ENCODE results near the gene NEK11. TPM values are rescaled to one million over a fixed set of nuclear protein-coding genes. Genes with fewer than 3 reads are reported as not detected.

NEK11 gene
- total and polyA plus RNA-seq, 9 of the 15 experiments (the other 6 are each of a cell fraction or from before 2014, with no cell fraction given), result 0.28 to 1.5 (median 0.87) TPM

- TF ChIP-seq NEUROD1 (IDR thresholded peaks at IDR 0.05; ENCODE audit: borderline replicate concordance, low read depth, low read length, partially characterized antibody) (no peak), FOXO4 (CRISPR knock-in tag; IDR thresholded peaks at IDR 0.05) (no peak), HNRNPK (IDR thresholded peaks at IDR 0.05; ENCODE audit: low read depth, low read length, poor library complexity, severe bottlenecking) (no peak), PHF21A (IDR thresholded peaks at IDR 0.05; ENCODE audit: borderline replicate concordance, low read depth) (no peak), CEBPG (CRISPR knock-in tag; IDR thresholded peaks at IDR 0.05) (no peak), CEBPG (tag; conservative IDR thresholded peaks at IDR 0.05 in 1 of 2, IDR thresholded peaks at IDR 0.05 in 1 of 2) (peak in 1 of 2 experiments; percentile 35; a peak in 1 of 4 replicates), FOXK1 (CRISPR knock-in tag; IDR thresholded peaks at IDR 0.05; ENCODE audit: borderline replicate concordance) (no peak), ZNF232 (CRISPR knock-in tag; IDR thresholded peaks at IDR 0.05) (no peak), PBX2 (CRISPR knock-in tag; IDR thresholded peaks at IDR 0.05; ENCODE audit: low read depth) (no peak), PBX2 (tag; conservative IDR thresholded peaks at IDR 0.05; ENCODE audit: low read depth) (peak; percentile 68)
- intact Hi-C loops (cut with micrococcal nuclease), result no loop called here
These were observed 120.9 kb downstream of the NEK11 start for GRCh38 chr3:131147534-131147933.

More at GRCh38 chr3:131147534-131147933, 120.9 kb downstream of the NEK11 start:
- DNase-seq (ENCODE audit: extremely low read depth in 1 of 4, low spot score in 3 of 4), result no peak
- CTCF ChIA-PET (ENCODE audit: low intra/inter-chr PET ratio), result no interaction called here
- BruUV-seq (replicated peaks), result no TSS peak
- no peak for FAIRE-seq
- ATAC-seq, result no peak
- H3K9me1 ChIP-seq (ENCODE audit: control insufficient read depth, insufficient read depth, low read length), result no peaks in the 10 kb centered on the region
- H3K27ac ChIP-seq (ENCODE audit: extremely low read depth, low read depth, low read length), result no peak overlapping the region
- H3K27me3 ChIP-seq (ENCODE audit: control insufficient read depth in 2 of 2, insufficient read depth in 2 of 2, low read length in 2 of 2), result no peaks in the 10 kb centered on the region
- 6% methylated on average over 3 of the region's 3 CpGs for WGBS (ENCODE audit: insufficient coverage, low coverage, missing lambda C conversion rate)
- no peaks in the 10 kb centered on the region for H3K9me3 ChIP-seq (replicated peaks; ENCODE audit: control insufficient read depth, insufficient read depth, low read depth, low read length)
- POLR2A ChIA-PET, result no interaction called here
- H2AFZ ChIP-seq (ENCODE audit: low read depth, low read length), result no peak overlapping the region
- H4K20me1 ChIP-seq (replicated peaks; ENCODE audit: control insufficient read depth, insufficient read depth, low read length), result no peaks in the 10 kb centered on the region
- H3K79me2 ChIP-seq (ENCODE audit: control insufficient read depth, insufficient read depth, low read length), result no peaks in the 10 kb centered on the region
- no peak overlapping the region for H3K9ac ChIP-seq (ENCODE audit: insufficient read depth in 1 of 2, low read depth in 2 of 2, low read length in 2 of 2)
- no peaks in the 10 kb centered on the region for H3K36me3 ChIP-seq (ENCODE audit: control insufficient read depth, insufficient read depth, low read length)
- in situ Hi-C loops (cut with MboI), result no loop called here
- no peak overlapping the region for H3K4me2 ChIP-seq (ENCODE audit: insufficient read depth, low read length)
- H3K4me3 ChIP-seq, result no peak overlapping the region
- H3K4me1 ChIP-seq (replicated peaks in 1 of 2; ENCODE audit: control insufficient read depth in 2 of 2, insufficient read depth in 2 of 2, low read length in 2 of 2), result no peaks in the 10 kb centered on the region
